Lung (tissue), 12 donors: ENCODE data around the gene NFYC. TPM values are rescaled to one million over a fixed set of nuclear protein-coding genes. Genes with fewer than 3 reads are reported as not detected.

Experiments used
- ATAC-seq: fragments of 200-7000 bp; cut with Tn5 transposase; one replicate; pipeline ENCODE4 v1.9.1; 2020; ENCODE audit warnings: moderate number of reproducible peaks; ENCODE audit not compliant: insufficient read depth, low FRiP score
- DNase-seq, 3 donors: peaks; one replicate each; pipeline ENCODE4 v3.0.0-alpha.2; 2013 to 2017
- H3K27ac ChIP-seq, 2 donors: one replicate each; pipeline ENCODE4 v1.5.1; 2013; ENCODE audit warnings: mild to moderate bottlenecking in 2 of 2, moderate library complexity in 2 of 2, control low read depth in 1 of 2, inconsistent platforms in 1 of 2, low read depth in 1 of 2, low read length in 1 of 2
- H3K27me3 ChIP-seq, 3 donors: one replicate each; pipeline ENCODE4 v1.5.1; 2013; ENCODE audit warnings: low read length in 2 of 3; ENCODE audit not compliant: control insufficient read depth in 3 of 3, insufficient read depth in 3 of 3
- H3K36me3 ChIP-seq, 4 donors: one replicate each; pipeline ENCODE4 v1.5.1; 2013; ENCODE audit warnings: low read length in 4 of 4, mild to moderate bottlenecking in 1 of 4, moderate library complexity in 1 of 4; ENCODE audit not compliant: control insufficient read depth in 4 of 4, insufficient read depth in 4 of 4
- H3K4me1 ChIP-seq, 5 donors: one replicate each; pipeline ENCODE4 v1.5.1; 2013; ENCODE audit warnings: low read length in 5 of 5, mild to moderate bottlenecking in 2 of 5, moderate library complexity in 1 of 5; ENCODE audit not compliant: control insufficient read depth in 5 of 5, insufficient read depth in 5 of 5
- H3K4me3 ChIP-seq: one replicate; pipeline ENCODE4 v1.5.1; 2013; ENCODE audit warnings: mild to moderate bottlenecking, control low read depth, moderate library complexity
- H3K9ac ChIP-seq, 2 donors: one replicate each; pipeline ENCODE4 v1.5.1; 2013; ENCODE audit warnings: low read length in 2 of 2, control low read depth in 1 of 2; ENCODE audit not compliant: insufficient read depth in 1 of 2
- H3K9me3 ChIP-seq, 4 donors: one replicate each; pipeline ENCODE4 v1.5.1; 2013; ENCODE audit warnings: low read length in 3 of 4, mild to moderate bottlenecking in 1 of 4, moderate library complexity in 1 of 4; ENCODE audit not compliant: control insufficient read depth in 4 of 4, insufficient read depth in 3 of 4
- CTCF ChIP-seq: IDR thresholded peaks from 2 replicates; pipeline ENCODE4 v1.5.1; 2012; ENCODE audit warnings: mild to moderate bottlenecking; ENCODE audit errors: control extremely low read depth, extremely low read depth
- WGBS, 2 donors: extraction: QIAGEN DNeasy Blood & Tissue Kit; methylation state at CpG; one replicate each; pipeline ENCODE4 v1.1.7; 2013; 5-methylcytosine and 5-hydroxymethylcytosine counted together
- polyA plus RNA-seq, 2 donors: library from polyadenylated mRNA; stranded (reverse); fragments of 200-250 nt; gene quantifications; one replicate each; pipeline ENCODE4 v1.2.1, GENCODE V29; 2013
- total RNA-seq, 2 donors: library from RNA; depleted of rRNA in 1 of 2; stranded (reverse); fragments of >200 nt in 1 of 2; gene quantifications; one replicate each; pipeline ENCODE4 v1.2.1, GENCODE V29; 2014 to 2021
- donor health status: control.
- donor health status: control.
- donor health status: Bipolar disorder and iron deficiency.
- donor health status: healthy.
- donor health status: DM: yes; HTN: yes; CAD: no.

The NFYC gene
- total and polyA plus RNA-seq, 4 donors = 28.6 to 69.5 (median 50.3) TPM

DNA sequence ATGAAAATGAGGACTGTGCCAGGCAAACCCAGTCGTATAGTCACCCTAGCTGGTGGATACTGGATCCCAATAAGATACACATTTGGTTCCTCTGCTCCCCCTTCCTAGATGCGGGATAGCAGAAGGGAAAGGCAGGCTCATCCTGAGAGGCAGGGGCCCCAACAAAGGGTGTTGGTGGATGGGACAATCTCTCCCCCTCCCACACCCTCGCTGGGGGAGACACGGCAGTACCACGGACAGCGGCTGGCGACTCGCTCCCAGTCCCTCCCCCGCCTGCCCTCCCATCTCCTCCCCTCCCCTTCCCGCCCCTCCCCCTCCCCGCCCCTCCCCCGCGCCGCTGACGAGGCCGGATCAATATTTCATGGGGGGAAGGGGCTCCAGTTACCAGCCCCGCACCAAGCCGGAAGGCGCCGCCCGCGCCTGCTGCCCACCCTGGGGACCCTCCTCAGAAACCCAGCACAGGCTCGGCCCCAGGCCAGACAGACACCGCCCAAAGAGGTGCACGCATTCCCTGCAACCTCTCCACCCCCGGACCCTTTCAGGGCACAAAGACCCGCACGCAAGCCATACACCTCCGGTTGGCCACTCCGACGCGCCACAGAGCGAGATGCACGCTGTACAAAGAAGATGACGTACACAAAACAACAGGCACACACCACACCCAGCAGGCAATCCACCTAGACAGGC, 37.5 kb upstream of the NFYC start:
- no peak overlapping the region for H3K27ac ChIP-seq
- WGBS, 2 donors = 38 to 39% methylated on average over 21 to 34 of the region's 35 CpGs
- H3K36me3 ChIP-seq = no peaks in the 10 kb centered on the region
- no peak overlapping the region for H3K9ac ChIP-seq
- ATAC-seq (no peak), DNase-seq (peak in 2 of 3 donors; percentile 34 to 35)
- H3K4me1 ChIP-seq = peaks cover 0 to 5% (median 0%) of the 10 kb centered on the region in 5 donors
- no peak for TF ChIP-seq CTCF
- H3K27me3 ChIP-seq = no peaks in the 10 kb centered on the region
- no peak overlapping the region for H3K4me3 ChIP-seq
- peaks cover 0 to 2% (median 0%) of the 10 kb centered on the region in 4 donors for H3K9me3 ChIP-seq

- Histone ChIP-seq H3K9ac (no peak overlapping the region), H3K27ac (no peak overlapping the region), H3K36me3 (no peaks in the 10 kb centered on the region), H3K27me3 (no peaks in the 10 kb centered on the region), H3K9me3 (no peaks in the 10 kb centered on the region), H3K4me3 (no peak overlapping the region), H3K4me1 (peaks cover 0 to 3% (median 0%) of the 10 kb centered on the region in 5 donors)
- DNase-seq (no peak), ATAC-seq (no peak)
- no peak for TF ChIP-seq CTCF
- 91 to 92% methylated on average over 7 of the region's 7 CpGs for WGBS, 2 donors
Observed at GRCh38 chr1:40657046-40657445, 34.5 kb upstream of the NFYC start.

GRCh38 chr1:40658751-40659648, 32.5 kb upstream of the NFYC start:
- no peak for ATAC-seq
- Histone ChIP-seq H3K27ac (no peak overlapping the region), H3K27me3 (no peaks in the 10 kb centered on the region), H3K9ac (no peak overlapping the region), H3K36me3 (no peaks in the 10 kb centered on the region), H3K4me3 (no peak overlapping the region), H3K4me1 (peaks cover 0 to 5% (median 0%) of the 10 kb centered on the region in 5 donors), H3K9me3 (no peaks in the 10 kb centered on the region)
- no peak for TF ChIP-seq CTCF
- 78 to 80% methylated on average over 16 of the region's 16 CpGs for WGBS, 2 donors
- peak; percentile 58 to 77 (median 66) for DNase-seq
